H9 (cell line): ENCODE measurements around the gene HBS1L. TPM values are rescaled to one million over a fixed set of nuclear protein-coding genes. Genes with fewer than 3 reads are reported as not detected.

ENCODE experiments used
- DNase-seq: peaks from one replicate; pipeline ENCODE4 v3.0.0-alpha.2; 2017
- H2AFZ ChIP-seq: one replicate; pipeline ENCODE4 v1.6.1; 2013; ENCODE audit warnings: mild to moderate bottlenecking, low read length, control low read depth, moderate library complexity
- H2AK5ac ChIP-seq: 2 replicates; pipeline ENCODE4 v1.6.1; 2013; ENCODE audit warnings: low read length, control low read depth, mixed read lengths; ENCODE audit not compliant: insufficient read length
- H2BK120ac ChIP-seq: one replicate; pipeline ENCODE4 v1.6.1; 2013; ENCODE audit warnings: low read depth, mild to moderate bottlenecking, low read length, control low read depth, inconsistent platforms; ENCODE audit not compliant: poor library complexity, severe bottlenecking
- H2BK12ac ChIP-seq: 2 replicates; pipeline ENCODE4 v1.6.1; 2013; ENCODE audit warnings: low read length, control low read depth, mixed read lengths, low read depth; ENCODE audit not compliant: insufficient read length
- H2BK15ac ChIP-seq: 2 replicates; pipeline ENCODE4 v1.6.1; 2013; ENCODE audit warnings: low read depth, low read length, control low read depth
- H2BK20ac ChIP-seq: one replicate; pipeline ENCODE4 v1.6.1; 2013; ENCODE audit warnings: low read depth, mild to moderate bottlenecking, low read length, control low read depth, inconsistent platforms; ENCODE audit not compliant: poor library complexity, severe bottlenecking
- H2BK5ac ChIP-seq: 2 replicates; pipeline ENCODE4 v1.6.1; 2013; ENCODE audit warnings: low read length, control low read depth, mixed read lengths; ENCODE audit not compliant: insufficient read length
- H3K14ac ChIP-seq: 2 replicates; pipeline ENCODE4 v1.6.1; 2013; ENCODE audit warnings: low read length, control low read depth; ENCODE audit not compliant: insufficient read depth
- H3K18ac ChIP-seq: 2 replicates; pipeline ENCODE4 v1.6.1; 2013; ENCODE audit warnings: low read depth, mild to moderate bottlenecking, mixed read lengths, low read length, control low read depth; ENCODE audit not compliant: insufficient read length
- H3K23ac ChIP-seq: 2 replicates; pipeline ENCODE4 v1.6.1; 2013; ENCODE audit warnings: low read length, control low read depth, mixed read lengths, low read depth; ENCODE audit not compliant: insufficient read length
- H3K23me2 ChIP-seq: 2 replicates; pipeline ENCODE4 v1.6.1; 2013; ENCODE audit warnings: low read depth, mild to moderate bottlenecking, mixed read lengths, low read length, control low read depth; ENCODE audit not compliant: insufficient read length, poor library complexity, severe bottlenecking
- H3K27ac ChIP-seq: 2 replicates; pipeline ENCODE4 v1.5.1; 2013; ENCODE audit warnings: low read length, control low read depth, mixed read lengths, low read depth; ENCODE audit not compliant: insufficient read length
- H3K27me3 ChIP-seq: 2 replicates; pipeline ENCODE4 v1.6.1; 2013; ENCODE audit warnings: low read length, control low read depth, inconsistent platforms; ENCODE audit not compliant: insufficient read depth
- H3K4ac ChIP-seq: 2 replicates; pipeline ENCODE4 v1.6.1; 2013; ENCODE audit warnings: low read depth, mild to moderate bottlenecking, control low read depth, inconsistent platforms, low read length, moderate library complexity
- H3K4me1 ChIP-seq: 2 replicates; pipeline ENCODE4 v1.6.1; 2013; ENCODE audit warnings: low read length, control low read depth, inconsistent platforms; ENCODE audit not compliant: insufficient read depth
- H3K4me2 ChIP-seq: 2 replicates; pipeline ENCODE4 v1.6.1; 2013; ENCODE audit warnings: low read length, control low read depth, mixed read lengths; ENCODE audit not compliant: insufficient read length, insufficient read depth
- H3K56ac ChIP-seq: 2 replicates; pipeline ENCODE4 v1.6.1; 2013; ENCODE audit warnings: low read depth, mild to moderate bottlenecking, mixed read lengths, low read length, control low read depth; ENCODE audit not compliant: insufficient read length
- H3K79me1 ChIP-seq: 2 replicates; pipeline ENCODE4 v1.6.1; 2013; ENCODE audit warnings: low read depth, mild to moderate bottlenecking, moderate library complexity, low read length, control low read depth, inconsistent platforms; ENCODE audit not compliant: insufficient read depth, poor library complexity, severe bottlenecking
- H3K79me2 ChIP-seq: 2 replicates; pipeline ENCODE4 v1.6.1; 2013; ENCODE audit warnings: low read length, control low read depth, inconsistent platforms; ENCODE audit not compliant: insufficient read depth
- H3K9ac ChIP-seq: 2 replicates; pipeline ENCODE4 v1.6.1; 2013; ENCODE audit warnings: low read length, control low read depth, mixed read lengths; ENCODE audit not compliant: insufficient read length; ENCODE audit errors: extremely low read depth
- H3K9me3 ChIP-seq: one replicate; pipeline ENCODE4 v1.6.1; 2013; ENCODE audit warnings: low read depth, low read length, inconsistent platforms; ENCODE audit not compliant: control insufficient read depth
- H3T11ph ChIP-seq: one replicate; pipeline ENCODE4 v1.6.1; 2013; ENCODE audit warnings: mild to moderate bottlenecking, low read length, control low read depth, inconsistent platforms
- H4K20me1 ChIP-seq: one replicate; pipeline ENCODE4 v1.6.1; 2013; ENCODE audit not compliant: control insufficient read depth, insufficient read length, insufficient read depth
- H4K5ac ChIP-seq: 2 replicates; pipeline ENCODE4 v1.6.1; 2013; ENCODE audit warnings: low read depth, mild to moderate bottlenecking, mixed read lengths, low read length, control low read depth; ENCODE audit not compliant: insufficient read length
- H4K8ac ChIP-seq: replicated peaks from 2 replicates; pipeline ENCODE4 v1.6.1; 2013; ENCODE audit warnings: low read length, control low read depth, mixed read lengths, low read depth; ENCODE audit not compliant: insufficient read length
- H4K91ac ChIP-seq: 2 replicates; pipeline ENCODE4 v1.6.1; 2013; ENCODE audit warnings: low read depth, mild to moderate bottlenecking, moderate library complexity, mixed read lengths, low read length, control low read depth; ENCODE audit not compliant: insufficient read length
- H3K27ac Mint-ChIP-seq, 3 experiments: 2 replicates in 2 of 3; 3 replicates in 1 of 3; pipeline ENCODE4 v1.8.0; 2020 to 2021; ENCODE audit warnings: mixed read lengths in 3 of 3, mild to moderate bottlenecking in 1 of 3, moderate library complexity in 1 of 3
- H3K27me3 Mint-ChIP-seq: 2 replicates; pipeline ENCODE4 v1.8.0; 2021; ENCODE audit warnings: low read depth, mild to moderate bottlenecking, moderate library complexity, mixed read lengths
- H3K36me3 Mint-ChIP-seq, 3 experiments: 2 replicates in 2 of 3; 3 replicates in 1 of 3; pipeline ENCODE4 v1.8.0; 2020 to 2021; ENCODE audit warnings: low read depth in 3 of 3, mixed read lengths in 3 of 3; ENCODE audit not compliant: insufficient read depth in 1 of 3
- H3K4me1 Mint-ChIP-seq, 2 experiments: 2 replicates each; pipeline ENCODE4 v1.8.0; 2020; ENCODE audit warnings: mixed read lengths in 2 of 2
- H3K4me3 Mint-ChIP-seq, 2 experiments: 2 replicates in 1 of 2; 3 replicates in 1 of 2; pipeline ENCODE4 v1.8.0; 2020 to 2021; ENCODE audit warnings: mild to moderate bottlenecking in 2 of 2, mixed read lengths in 2 of 2, moderate library complexity in 1 of 2
- H3K9me3 Mint-ChIP-seq, 2 experiments: 2 replicates in 1 of 2; 3 replicates in 1 of 2; pipeline ENCODE4 v1.8.0; 2020; ENCODE audit warnings: mild to moderate bottlenecking in 2 of 2, mixed read lengths in 2 of 2, moderate library complexity in 1 of 2
- WGBS: extraction: QIAGEN DNeasy Blood & Tissue Kit; methylation state at CpG from one replicate; pipeline ENCODE4 v1.1.7; 2013; ENCODE audit warnings: missing lambda C conversion rate, low lambda C conversion rate, mixed read lengths; ENCODE audit not compliant: insufficient read length; ENCODE audit errors: extremely low coverage; 5-methylcytosine and 5-hydroxymethylcytosine counted together
- total RNA-seq: library from RNA; stranded (reverse); gene quantifications from 2 replicates; pipeline ENCODE4 v1.2.1, GENCODE V29; 2021
- TF ChIP-seq, protein P1 (sequence below): fragments of 200-600 bp; sonication (generic); conservative IDR thresholded peaks from 3 replicates; pipeline ENCODE4 v1.8.0; 2021; ENCODE audit warnings: antibody characterized with exemption, mild to moderate bottlenecking

Gene HBS1L
- total RNA-seq, 1 experiment from 2014 or later, result 110 TPM

DNA sequence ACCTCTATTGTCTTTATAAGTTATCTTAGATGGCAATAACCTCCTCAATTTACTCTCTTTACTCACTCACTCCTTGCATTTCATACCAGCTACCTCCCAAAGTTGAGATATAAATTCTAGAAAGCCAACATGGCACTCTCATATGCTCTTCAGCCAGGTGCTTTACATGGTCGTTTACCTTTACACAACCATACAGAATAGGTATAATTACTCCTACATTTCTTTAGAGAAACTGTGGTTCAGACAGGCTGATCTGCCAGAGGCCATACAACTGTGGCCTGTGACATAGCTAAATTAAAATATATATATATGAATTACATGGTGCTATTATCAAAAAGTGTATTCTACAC is 45.7 kb downstream of the HBS1L start:
- Histone ChIP-seq H3K79me1 (no peaks in the 10 kb centered on the region), H3K23me2 (no peaks in the 10 kb centered on the region), H2BK5ac (no peak overlapping the region), H3K56ac (no peak overlapping the region), H2BK20ac (no peak overlapping the region), H3K27ac (no peak overlapping the region), H3K4me1 (no peaks in the 10 kb centered on the region), H2BK120ac (no peak overlapping the region), H3K4me2 (no peak overlapping the region), H2AFZ (no peak overlapping the region), H4K91ac (no peak overlapping the region), H3K9me3 (no peaks in the 10 kb centered on the region), H3K14ac (no peak overlapping the region), H3T11ph (no peak overlapping the region), H3K79me2 (no peaks in the 10 kb centered on the region), H4K20me1 (no peaks in the 10 kb centered on the region), H2BK12ac (no peak overlapping the region), H2AK5ac (no peak overlapping the region), H3K4ac (no peak overlapping the region), H2BK15ac (no peak overlapping the region), H3K9ac (no peak overlapping the region), H4K8ac (no peak overlapping the region), H3K18ac (no peak overlapping the region), H3K23ac (no peak overlapping the region), H4K5ac (no peak overlapping the region), H3K27me3 (no peaks in the 10 kb centered on the region)
- no peaks in the 10 kb centered on the region for H3K9me3 Mint-ChIP-seq
- TF ChIP-seq, protein P1, sequence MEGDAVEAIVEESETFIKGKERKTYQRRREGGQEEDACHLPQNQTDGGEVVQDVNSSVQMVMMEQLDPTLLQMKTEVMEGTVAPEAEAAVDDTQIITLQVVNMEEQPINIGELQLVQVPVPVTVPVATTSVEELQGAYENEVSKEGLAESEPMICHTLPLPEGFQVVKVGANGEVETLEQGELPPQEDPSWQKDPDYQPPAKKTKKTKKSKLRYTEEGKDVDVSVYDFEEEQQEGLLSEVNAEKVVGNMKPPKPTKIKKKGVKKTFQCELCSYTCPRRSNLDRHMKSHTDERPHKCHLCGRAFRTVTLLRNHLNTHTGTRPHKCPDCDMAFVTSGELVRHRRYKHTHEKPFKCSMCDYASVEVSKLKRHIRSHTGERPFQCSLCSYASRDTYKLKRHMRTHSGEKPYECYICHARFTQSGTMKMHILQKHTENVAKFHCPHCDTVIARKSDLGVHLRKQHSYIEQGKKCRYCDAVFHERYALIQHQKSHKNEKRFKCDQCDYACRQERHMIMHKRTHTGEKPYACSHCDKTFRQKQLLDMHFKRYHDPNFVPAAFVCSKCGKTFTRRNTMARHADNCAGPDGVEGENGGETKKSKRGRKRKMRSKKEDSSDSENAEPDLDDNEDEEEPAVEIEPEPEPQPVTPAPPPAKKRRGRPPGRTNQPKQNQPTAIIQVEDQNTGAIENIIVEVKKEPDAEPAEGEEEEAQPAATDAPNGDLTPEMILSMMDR, result no peak
- H3K27me3 Mint-ChIP-seq, result no peaks in the 10 kb centered on the region
- H3K27ac Mint-ChIP-seq, result no peak overlapping the region; a peak in 1 of 7 replicates
- no peak for DNase-seq
- WGBS, result no CpG with 5 or more reads among the region's 1 CpG
- no peak overlapping the region for H3K4me3 Mint-ChIP-seq
- no peaks in the 10 kb centered on the region for H3K4me1 Mint-ChIP-seq
- H3K36me3 Mint-ChIP-seq, result peaks cover 0 to 3% (median 0%) of the 10 kb centered on the region in 3 experiments; a peak in 2 of 7 replicates
